Breast epithelium (tissue), 4 donors: ENCODE results near the gene NACC2. TPM values are rescaled to one million over a fixed set of nuclear protein-coding genes. Genes with fewer than 3 reads are reported as not detected.
A peak's percentile ranks its signal among the peaks of the same experiment; 100 is the strongest.

ENCODE experiments used
- DNase-seq, 2 donors: peaks; one replicate each; pipeline ENCODE4 v3.0.0-alpha.2; 2019; ENCODE audit warnings: low spot score in 2 of 2
- H3K27ac ChIP-seq, 2 donors: fragments of 200-600 bp; sonication (generic) in 1 of 2; one replicate each; pipeline ENCODE4 v1.5.1; 2016 to 2019; ENCODE audit warnings: mild to moderate bottlenecking in 1 of 2
- H3K27me3 ChIP-seq, 2 donors: fragments of 200-600 bp; sonication (generic) in 1 of 2; one replicate each; pipeline versions ENCODE4 v1.5.1 to v1.6.0; 2017 to 2019; ENCODE audit warnings: control low read depth in 1 of 2, mild to moderate bottlenecking in 1 of 2
- H3K36me3 ChIP-seq: fragments of 200-600 bp; one replicate; pipeline ENCODE4 v1.5.1; 2019
- H3K4me1 ChIP-seq, 2 donors: fragments of 200-600 bp; sonication (generic); one replicate each; pipeline ENCODE4 v1.5.1; 2016 to 2019; ENCODE audit warnings: control low read depth in 1 of 2
- H3K4me3 ChIP-seq, 3 donors: fragments of 200-600 bp; sonication (generic); 1 replicate in 2 of 3; 2 replicates in 1 of 3; pipeline ENCODE4 v1.5.1; 2016 to 2019; ENCODE audit warnings: mild to moderate bottlenecking in 3 of 3, moderate library complexity in 2 of 3
- H3K9me3 ChIP-seq, 2 donors: fragments of 200-600 bp; sonication (generic) in 1 of 2; one replicate each; pipeline ENCODE4 v1.5.1; 2016 to 2019; ENCODE audit warnings: control low read depth in 1 of 2
- POLR2A ChIP-seq: fragments of 450-650 bp; IDR thresholded peaks from one replicate; pipeline ENCODE4 v1.6.1; 2016; ENCODE audit warnings: antibody characterized with exemption, mild to moderate bottlenecking, moderate library complexity
- POLR2AphosphoS5 ChIP-seq, 3 donors: sonication (generic); formaldehyde crosslinking; IDR thresholded peaks; one replicate each; pipeline ENCODE4 v1.6.1; 2017; ENCODE audit warnings: antibody characterized with exemption in 3 of 3
- intact Hi-C: fragments of 100-400 bp; cut with DNase I; formaldehyde crosslinking; loops from one replicate; pipeline ENCODE4 v1.15.1; 2023; ENCODE audit warnings: low total_unique reads
- total RNA-seq, 3 donors: library from RNA; depleted of rRNA; stranded (reverse); fragments of >200 nt; gene quantifications; one replicate each; pipeline ENCODE4 v1.1.0, GENCODE V29; 2016
- TF ChIP-seq, protein P1 (sequence below), 3 donors: fragments of 450-650 bp; IDR thresholded peaks; one replicate each; pipeline ENCODE4 v1.5.1; 2016 to 2017; ENCODE audit warnings: antibody characterized with exemption in 3 of 3, mild to moderate bottlenecking in 3 of 3, moderate library complexity in 3 of 3

Gene NACC2
- total RNA-seq, 3 donors from 2014 or later = 14.0 to 24.2 (median 19.3) TPM

GRCh38 chr9:136088939-136089696 lies 6.0 kb downstream of the NACC2 start:
- TF ChIP-seq POLR2AphosphoS5 (IDR thresholded peaks at IDR 0.05) (no peak), POLR2A (no peak)
- TF ChIP-seq, protein P1, sequence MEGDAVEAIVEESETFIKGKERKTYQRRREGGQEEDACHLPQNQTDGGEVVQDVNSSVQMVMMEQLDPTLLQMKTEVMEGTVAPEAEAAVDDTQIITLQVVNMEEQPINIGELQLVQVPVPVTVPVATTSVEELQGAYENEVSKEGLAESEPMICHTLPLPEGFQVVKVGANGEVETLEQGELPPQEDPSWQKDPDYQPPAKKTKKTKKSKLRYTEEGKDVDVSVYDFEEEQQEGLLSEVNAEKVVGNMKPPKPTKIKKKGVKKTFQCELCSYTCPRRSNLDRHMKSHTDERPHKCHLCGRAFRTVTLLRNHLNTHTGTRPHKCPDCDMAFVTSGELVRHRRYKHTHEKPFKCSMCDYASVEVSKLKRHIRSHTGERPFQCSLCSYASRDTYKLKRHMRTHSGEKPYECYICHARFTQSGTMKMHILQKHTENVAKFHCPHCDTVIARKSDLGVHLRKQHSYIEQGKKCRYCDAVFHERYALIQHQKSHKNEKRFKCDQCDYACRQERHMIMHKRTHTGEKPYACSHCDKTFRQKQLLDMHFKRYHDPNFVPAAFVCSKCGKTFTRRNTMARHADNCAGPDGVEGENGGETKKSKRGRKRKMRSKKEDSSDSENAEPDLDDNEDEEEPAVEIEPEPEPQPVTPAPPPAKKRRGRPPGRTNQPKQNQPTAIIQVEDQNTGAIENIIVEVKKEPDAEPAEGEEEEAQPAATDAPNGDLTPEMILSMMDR (IDR thresholded peaks at IDR 0.05) = no peak
- Histone ChIP-seq H3K9me3 (no peaks in the 10 kb centered on the region), H3K4me1 (peaks cover 4 to 33% of the 10 kb centered on the region in 2 donors), H3K4me3 (no peak overlapping the region), H3K27ac (no peak overlapping the region), H3K27me3 (no peaks in the 10 kb centered on the region), H3K36me3 (no peaks in the 10 kb centered on the region)
- DNase-seq = no peak
- intact Hi-C loops = no loop called here

DNA sequence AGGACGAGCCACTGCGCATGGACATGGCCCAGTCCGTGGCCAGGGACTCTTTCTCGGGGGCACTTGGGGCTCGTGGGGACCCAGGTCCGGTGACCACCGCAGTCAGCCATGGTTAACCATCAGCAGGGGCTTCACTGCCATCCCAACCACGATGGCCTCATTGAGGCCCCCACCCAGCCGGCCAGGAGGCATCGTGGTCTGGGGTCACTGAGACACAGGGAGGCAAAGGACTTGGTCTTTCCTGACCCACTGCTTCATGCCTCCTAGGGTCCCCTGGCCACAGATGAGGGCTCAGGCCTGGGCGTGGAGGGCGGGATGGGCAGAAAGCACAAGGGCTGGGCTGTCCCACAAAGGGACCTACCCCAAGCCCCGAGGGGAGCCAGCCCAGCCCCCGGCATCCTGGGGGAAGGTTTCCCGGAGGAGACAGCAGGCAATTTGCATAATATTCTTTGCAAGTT lies 6.6 kb downstream of the NACC2 start:
- no peaks in the 10 kb centered on the region for H3K9me3 ChIP-seq
- DNase-seq = no peak
- intact Hi-C loops = no loop called here
- no peaks in the 10 kb centered on the region for H3K27me3 ChIP-seq
- peak overlapping the region in 1 of 2 donors; percentile 49 for H3K27ac ChIP-seq
- TF ChIP-seq POLR2A = no peak
- TF ChIP-seq, protein P1 (IDR thresholded peaks at IDR 0.05) = no peak
- H3K4me3 ChIP-seq = no peak overlapping the region
- no peaks in the 10 kb centered on the region for H3K36me3 ChIP-seq
- peaks cover 4 to 32% of the 10 kb centered on the region in 2 donors for H3K4me1 ChIP-seq

DNA sequence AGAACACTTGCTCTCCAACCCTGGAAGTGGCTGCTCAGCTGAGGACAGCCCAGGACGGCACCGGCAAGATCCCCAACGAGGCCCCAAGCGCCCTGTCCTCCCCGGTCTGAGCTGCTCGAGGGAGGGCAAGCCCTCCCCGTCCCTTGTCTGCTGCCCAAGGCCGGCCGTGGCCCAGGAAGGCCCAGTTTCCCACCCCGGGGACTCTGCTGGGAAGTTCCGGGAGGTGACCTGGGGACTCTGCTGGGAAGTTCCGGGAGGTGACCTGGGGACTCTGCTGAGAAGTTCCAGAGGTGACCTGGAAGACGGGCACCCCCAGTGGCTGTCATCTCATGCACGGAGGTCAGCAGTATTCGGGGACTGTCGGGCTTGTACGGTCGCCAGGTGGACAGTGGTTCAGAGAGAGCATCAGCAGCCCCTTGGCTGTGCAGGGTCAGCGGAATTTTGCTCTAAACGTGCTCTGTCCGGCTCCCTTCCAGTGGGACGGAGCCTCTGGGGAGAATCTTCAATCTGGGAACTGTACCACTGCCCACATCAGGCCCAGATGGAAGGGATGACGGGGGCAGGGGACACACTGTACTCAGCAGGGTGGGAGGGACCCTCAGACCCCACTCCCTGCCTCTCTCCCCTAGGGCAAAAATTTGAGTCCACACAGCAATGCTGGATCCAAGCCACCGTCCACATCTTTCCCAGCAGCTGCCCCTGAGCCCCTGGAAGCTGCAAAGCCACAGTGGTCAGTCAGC lies 7.2 kb downstream of the NACC2 start:
- TF ChIP-seq POLR2A = no peak
- TF ChIP-seq, protein P1 (IDR thresholded peaks at IDR 0.05) = no peak
- no peak for TF ChIP-seq POLR2AphosphoS5 (IDR thresholded peaks at IDR 0.05)
- intact Hi-C loops = no loop called here
- Histone ChIP-seq H3K4me3 (no peak overlapping the region), H3K9me3 (no peaks in the 10 kb centered on the region), H3K27ac (peak overlapping the region in 1 of 2 donors; percentile 49), H3K4me1 (peaks cover 4 to 26% of the 10 kb centered on the region in 2 donors), H3K36me3 (no peaks in the 10 kb centered on the region), H3K27me3 (no peaks in the 10 kb centered on the region)
- DNase-seq = no peak

DNA sequence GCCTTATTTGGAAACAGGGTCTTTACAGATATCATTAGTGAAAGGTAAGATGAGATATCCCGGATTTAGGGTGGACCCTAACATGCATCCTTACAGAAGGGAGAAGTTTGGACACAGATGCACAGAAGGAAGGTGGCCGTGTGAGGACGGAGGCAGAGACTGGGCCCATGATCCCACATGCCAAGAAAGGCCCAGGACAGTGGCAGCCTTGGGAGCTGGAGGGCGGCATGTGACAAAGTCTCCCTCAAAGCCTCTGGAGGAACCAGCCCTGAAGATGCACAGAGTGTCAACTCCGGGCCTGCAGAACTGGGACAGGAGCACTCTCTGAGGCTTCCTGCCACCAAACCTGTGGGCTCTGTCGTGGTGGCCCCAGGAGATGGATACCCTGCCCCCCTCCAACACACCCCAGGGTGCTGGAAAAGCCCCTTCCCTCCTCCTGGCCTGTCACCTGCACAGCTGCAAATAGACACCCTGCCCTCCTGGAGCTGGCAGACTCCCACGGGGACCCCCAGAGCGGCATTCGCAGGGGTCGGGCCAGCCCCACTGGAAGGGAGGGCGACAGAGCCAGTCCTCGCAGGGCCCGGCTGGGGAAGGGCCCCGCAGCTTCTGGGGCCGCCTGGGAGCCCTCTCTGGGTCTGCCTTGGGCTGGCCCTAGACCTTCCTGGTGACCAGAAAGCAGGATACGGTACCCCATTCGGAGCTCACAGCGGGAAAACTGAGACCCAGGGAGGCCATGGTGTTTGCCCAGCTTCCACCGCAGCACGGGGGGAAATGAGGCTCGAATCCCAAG lies 7.9 kb downstream of the NACC2 start:
- H3K27me3 ChIP-seq = no peaks in the 10 kb centered on the region
- intact Hi-C loops = no loop called here

More for the DNA sequence above, 7.9 kb downstream of the NACC2 start:
- Histone ChIP-seq H3K9me3 (no peaks in the 10 kb centered on the region), H3K4me1 (peaks cover 4 to 26% of the 10 kb centered on the region in 2 donors), H3K4me3 (no peak overlapping the region), H3K36me3 (no peaks in the 10 kb centered on the region), H3K27ac (peak overlapping the region in 1 of 2 donors; percentile 49)
- TF ChIP-seq POLR2A (no peak), POLR2AphosphoS5 (IDR thresholded peaks at IDR 0.05) (no peak)
- TF ChIP-seq, protein P1 (IDR thresholded peaks at IDR 0.05) = no peak
- DNase-seq = no peak
